GM12864 (cell line): ENCODE measurements around the gene DCC.

Experiments used
- DNase-seq: peaks from one replicate; pipeline ENCODE4 v3.0.0-alpha.2; 2011; ENCODE audit warnings: low read depth
- H3K4me3 ChIP-seq: 2 replicates; pipeline ENCODE4 v1.5.1; 2011; ENCODE audit warnings: mild to moderate bottlenecking, low read depth, low read length, control low read depth
- CTCF ChIP-seq: IDR thresholded peaks from 2 replicates; pipeline ENCODE4 v1.5.1; 2011; ENCODE audit warnings: low read depth, mild to moderate bottlenecking, moderate library complexity, low read length, control low read depth, inconsistent platforms; ENCODE audit errors: missing control alignments

The DCC gene

DNA sequence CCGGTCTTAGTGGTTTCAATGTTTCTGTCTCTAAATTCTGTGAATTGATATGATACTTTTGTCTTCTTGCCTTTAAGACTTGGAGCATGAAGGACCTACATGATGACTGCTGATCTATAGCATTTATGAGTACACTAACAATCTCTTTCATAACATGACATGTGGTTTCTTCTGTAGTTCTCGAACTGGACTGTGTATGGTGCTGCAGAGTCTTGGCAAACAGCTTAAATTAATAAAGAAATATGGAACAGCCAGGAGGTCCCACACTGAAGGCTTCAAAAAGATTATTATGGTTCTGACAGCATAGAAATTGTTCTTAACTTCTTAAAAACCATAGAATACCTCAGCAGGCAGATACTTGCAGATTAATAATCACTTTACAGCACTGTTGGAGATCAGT lies 145.0 kb downstream of the DCC start:
- H3K4me3 ChIP-seq, result no peak overlapping the region
- no peak for TF ChIP-seq CTCF
- DNase-seq, result no peak

DNA sequence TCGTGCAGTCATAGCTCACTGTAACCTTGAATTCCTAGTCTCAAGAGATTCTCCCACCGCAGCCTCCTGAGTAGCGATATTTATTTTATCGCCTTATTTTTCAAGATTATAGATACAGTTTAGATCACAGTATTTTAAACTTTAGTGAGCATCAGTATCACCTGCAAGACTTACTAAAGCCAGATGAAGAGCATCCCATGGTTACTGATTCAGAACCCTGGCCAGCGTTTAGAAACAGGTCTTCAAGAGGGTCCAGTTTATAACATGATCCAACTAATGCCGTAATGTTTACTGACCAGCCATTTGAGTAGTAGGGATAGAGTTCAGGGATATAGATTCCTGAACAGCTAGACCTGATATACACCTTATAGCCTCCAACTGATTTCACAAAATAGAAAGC lies 146.1 kb downstream of the DCC start:
- TF ChIP-seq CTCF, result no peak
- no peak overlapping the region for H3K4me3 ChIP-seq
- DNase-seq, result no peak

- no peak for DNase-seq
- no peak for TF ChIP-seq CTCF
- H3K4me3 ChIP-seq, result no peak overlapping the region
Measured at GRCh38 chr18:52489396-52490306, 149.7 kb downstream of the DCC start.

DNA sequence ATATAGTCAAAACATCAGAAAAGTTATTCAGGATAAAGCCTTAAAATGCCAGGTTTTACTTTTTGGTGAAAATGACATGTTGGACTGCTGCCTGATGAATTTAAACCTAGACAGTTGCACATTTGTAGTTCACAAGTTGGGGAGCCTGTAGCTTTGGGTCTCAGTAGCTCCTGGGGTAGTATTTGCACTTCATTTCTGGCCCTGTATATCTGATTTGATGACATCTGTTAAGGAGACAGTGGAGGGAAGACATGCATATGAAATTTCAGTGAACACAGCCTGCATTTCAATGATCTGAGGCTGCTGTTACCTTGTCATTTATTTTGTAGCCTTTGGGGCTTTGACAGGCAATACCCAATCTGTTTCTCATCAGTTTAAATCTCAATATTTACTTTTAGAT lies 156.4 kb downstream of the DCC start:
- TF ChIP-seq CTCF, result no peak
- no peak overlapping the region for H3K4me3 ChIP-seq
- no peak for DNase-seq

DNA sequence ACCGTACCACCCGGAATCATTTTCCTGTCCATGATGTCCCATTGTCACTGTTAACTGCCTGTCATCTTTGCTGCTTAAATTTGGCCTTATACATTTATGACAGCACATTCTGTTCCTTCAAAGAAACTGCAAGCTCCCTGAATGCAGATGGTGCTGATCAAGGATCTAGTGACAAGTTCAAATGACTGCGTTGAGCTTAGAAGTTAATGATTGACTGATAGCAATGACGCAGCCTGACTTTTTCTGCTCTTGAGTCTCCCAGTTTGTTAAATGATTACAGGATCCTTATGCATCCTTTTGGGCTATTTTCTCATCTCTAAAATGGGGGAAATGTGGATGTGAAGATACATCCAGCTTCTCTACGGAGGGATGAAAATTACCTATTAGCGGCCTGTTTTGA lies 159.0 kb downstream of the DCC start:
- no peak overlapping the region for H3K4me3 ChIP-seq
- no peak for DNase-seq
- TF ChIP-seq CTCF, result no peak

DNA sequence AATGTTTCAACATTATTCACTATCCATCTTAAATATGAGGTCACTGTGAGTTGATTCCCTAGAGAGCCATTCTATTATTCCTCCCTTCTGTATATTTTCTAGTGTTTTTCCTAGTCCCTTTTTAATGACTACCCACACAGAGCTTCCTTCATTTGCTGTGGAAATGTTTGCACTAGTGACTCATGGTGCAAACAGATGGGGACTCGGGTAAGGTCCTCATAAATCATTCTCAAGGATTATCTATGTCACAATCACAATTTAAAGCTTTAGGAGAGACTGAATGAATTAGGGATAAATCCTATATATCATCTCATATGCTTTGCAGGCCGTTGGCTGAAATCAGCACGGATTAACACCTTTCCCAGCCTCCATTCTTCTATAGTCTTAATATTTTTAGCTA lies 159.6 kb downstream of the DCC start:
- TF ChIP-seq CTCF, result no peak
- no peak for DNase-seq
- H3K4me3 ChIP-seq, result no peak overlapping the region

GRCh38 chr18:52504589-52504988 lies 164.6 kb downstream of the DCC start:
- no peak for DNase-seq
- no peak for TF ChIP-seq CTCF

More at GRCh38 chr18:52504589-52504988, 164.6 kb downstream of the DCC start:
- no peak overlapping the region for H3K4me3 ChIP-seq
